ENCODE measurements around the gene SNX5. TPM values are rescaled to one million over a fixed set of nuclear protein-coding genes. Genes with fewer than 3 reads are reported as not detected.

Gene SNX5
- total and polyA plus RNA-seq, 2 of the 13 experiments (the other 11 are each of a cell fraction or from before 2014, with no cell fraction given), result 664 to 1,040 TPM

DNA sequence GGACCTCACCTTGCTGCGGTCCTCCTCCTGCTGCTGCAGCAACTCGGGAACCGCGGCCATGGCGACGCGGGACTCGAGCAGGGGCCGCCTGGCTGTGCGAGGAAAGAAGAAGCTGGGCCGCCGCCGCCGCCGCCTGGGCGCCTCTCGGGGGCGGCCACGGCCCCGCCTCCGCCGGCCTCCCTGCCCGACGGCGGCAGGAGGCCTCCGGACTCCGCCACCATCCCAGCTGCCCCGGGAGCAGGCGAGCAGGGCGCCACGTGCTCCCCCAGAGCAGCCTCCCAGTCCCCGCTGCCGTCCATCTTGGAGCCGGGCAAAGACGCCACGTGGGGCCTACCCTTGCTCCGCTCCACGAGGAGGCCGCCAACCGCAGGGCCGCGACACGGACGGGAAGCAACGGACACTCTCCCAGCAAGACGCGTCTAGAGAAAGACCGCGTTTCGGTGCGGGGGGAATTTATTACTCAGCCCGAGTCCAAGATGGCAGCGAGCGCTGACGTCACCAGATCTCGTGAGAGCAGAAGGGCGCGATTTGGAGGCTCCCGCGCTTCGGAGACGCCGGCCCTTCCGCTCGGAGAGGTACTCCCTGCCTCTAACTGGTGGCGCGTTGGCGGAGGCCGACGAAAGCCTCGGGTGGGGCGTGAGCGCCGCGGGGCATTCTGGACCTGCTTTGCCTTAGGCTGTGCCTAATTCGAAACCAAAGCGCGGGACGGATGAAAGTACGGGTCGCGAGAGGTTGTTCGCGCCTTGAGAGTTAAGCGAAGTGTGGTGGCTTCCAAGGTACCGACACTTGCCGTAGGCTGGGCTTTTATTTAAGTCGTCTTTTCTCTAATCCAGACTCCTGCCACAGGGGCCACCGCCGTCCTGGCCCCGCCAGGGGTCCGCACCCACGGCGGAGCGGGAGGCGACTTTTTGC, at the start of gene SNX5, which contains the start of gene MGME1 (continued):
- TF ChIP-seq ZNF512 (CRISPR knock-in tag; IDR thresholded peaks at IDR 0.05), result 0 out of 2 replicates have a peak, but pooled peaks have one; percentile 50
- TF ChIP-seq ERF (CRISPR knock-in tag; IDR thresholded peaks at IDR 0.05), result peak; percentile 99
- TF ChIP-seq CEBPB (IDR thresholded peaks at IDR 0.05; ENCODE audit: borderline replicate concordance, low read depth, low read length), result no peak
- TF ChIP-seq SIN3B (IDR thresholded peaks at IDR 0.05; ENCODE audit: low read length), result peak; percentile 80
- peak; percentile 100 for TF ChIP-seq HOXA3 (CRISPR knock-in tag; IDR thresholded peaks at IDR 0.05)
- peak; percentile 63 for TF ChIP-seq SUZ12 (IDR thresholded peaks at IDR 0.05; ENCODE audit: low read depth, low read length)
- no peak for TF ChIP-seq PTBP1 (IDR thresholded peaks at IDR 0.05; ENCODE audit: low read depth, low read length, poor library complexity, severe bottlenecking)
- peak; percentile 98 for TF ChIP-seq TERF1 (CRISPR knock-in tag; IDR thresholded peaks at IDR 0.05)
- TF ChIP-seq, protein P1, sequence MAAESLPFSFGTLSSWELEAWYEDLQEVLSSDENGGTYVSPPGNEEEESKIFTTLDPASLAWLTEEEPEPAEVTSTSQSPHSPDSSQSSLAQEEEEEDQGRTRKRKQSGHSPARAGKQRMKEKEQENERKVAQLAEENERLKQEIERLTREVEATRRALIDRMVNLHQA (CRISPR knock-in tag; IDR thresholded peaks at IDR 0.05), result 0 out of 2 replicates have a peak, but pooled peaks have one; percentile 33
- no peak for TF ChIP-seq ZNF577 (CRISPR knock-in tag; IDR thresholded peaks at IDR 0.05; ENCODE audit: borderline replicate concordance, low read depth)
- peak; percentile 90 for TF ChIP-seq FOXA3 (CRISPR knock-in tag; IDR thresholded peaks at IDR 0.05)
- TF ChIP-seq ZFYVE20 (CRISPR knock-in tag; IDR thresholded peaks at IDR 0.05; ENCODE audit: borderline replicate concordance, low read depth), result peak; percentile 69
- TF ChIP-seq, protein P2, sequence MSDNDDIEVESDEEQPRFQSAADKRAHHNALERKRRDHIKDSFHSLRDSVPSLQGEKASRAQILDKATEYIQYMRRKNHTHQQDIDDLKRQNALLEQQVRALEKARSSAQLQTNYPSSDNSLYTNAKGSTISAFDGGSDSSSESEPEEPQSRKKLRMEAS (IDR thresholded peaks at IDR 0.05), result peak; percentile 100
- TF ChIP-seq CHD4 (IDR thresholded peaks at IDR 0.05; ENCODE audit: borderline replicate concordance, low read length), result no peak
- peak; percentile 87; the same call in 1 of the 2 replicates for TF ChIP-seq GZF1 (CRISPR knock-in tag; IDR thresholded peaks at IDR 0.05)
- peak; percentile 78; the same call in 1 of the 2 replicates for TF ChIP-seq CAMTA2 (CRISPR knock-in tag; IDR thresholded peaks at IDR 0.05; ENCODE audit: borderline replicate concordance)
- peak; percentile 98 for TF ChIP-seq ZNF253 (CRISPR knock-in tag; IDR thresholded peaks at IDR 0.05; ENCODE audit: borderline replicate concordance)
- peak; percentile 98 for TF ChIP-seq CBFB (CRISPR knock-in tag; IDR thresholded peaks at IDR 0.05)
- no peak for TF ChIP-seq DPF2 (CRISPR knock-in tag; IDR thresholded peaks at IDR 0.05; ENCODE audit: borderline replicate concordance, low read depth)
- TF ChIP-seq ZNF597 (CRISPR knock-in tag; IDR thresholded peaks at IDR 0.05), result no peak
- TF ChIP-seq GPN1 (CRISPR knock-in tag; IDR thresholded peaks at IDR 0.05; ENCODE audit: borderline replicate concordance), result peak; percentile 95; the same call in 1 of the 2 replicates
- TF ChIP-seq BCL6 (CRISPR knock-in tag; IDR thresholded peaks at IDR 0.05), result peak; percentile 76
- TF ChIP-seq, protein P3, sequence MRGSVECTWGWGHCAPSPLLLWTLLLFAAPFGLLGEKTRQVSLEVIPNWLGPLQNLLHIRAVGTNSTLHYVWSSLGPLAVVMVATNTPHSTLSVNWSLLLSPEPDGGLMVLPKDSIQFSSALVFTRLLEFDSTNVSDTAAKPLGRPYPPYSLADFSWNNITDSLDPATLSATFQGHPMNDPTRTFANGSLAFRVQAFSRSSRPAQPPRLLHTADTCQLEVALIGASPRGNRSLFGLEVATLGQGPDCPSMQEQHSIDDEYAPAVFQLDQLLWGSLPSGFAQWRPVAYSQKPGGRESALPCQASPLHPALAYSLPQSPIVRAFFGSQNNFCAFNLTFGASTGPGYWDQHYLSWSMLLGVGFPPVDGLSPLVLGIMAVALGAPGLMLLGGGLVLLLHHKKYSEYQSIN (CRISPR knock-in tag; IDR thresholded peaks at IDR 0.05; ENCODE audit: borderline replicate concordance), result 0 out of 2 replicates have a peak, but pooled peaks have one; percentile 85
